RWPE2 (cell line): ENCODE data around the gene DNAJC30.
A peak's percentile ranks its signal among the peaks of the same experiment; 100 is the strongest.

ENCODE experiments used
- ATAC-seq: fragments of 200-7000 bp; cut with Tn5 transposase; 3 replicates; pipeline ENCODE4 v1.9.1; 2021; ENCODE audit warnings: low read depth
- DNase-seq: peaks from one replicate; pipeline ENCODE4 v3.0.0-alpha.2; 2020; ENCODE audit warnings: low spot score
- H3K27ac ChIP-seq: fragments of 450-650 bp; 2 replicates; pipeline ENCODE4 v1.5.1; 2017; ENCODE audit warnings: mild to moderate bottlenecking; ENCODE audit not compliant: poor library complexity, severe bottlenecking
- H3K27me3 ChIP-seq: fragments of 250-450 bp; sonication (Bioruptor Pico); 2 replicates; pipeline ENCODE4 v1.5.1; 2021; ENCODE audit warnings: mild to moderate bottlenecking, moderate library complexity; ENCODE audit not compliant: insufficient read depth, poor library complexity, severe bottlenecking
- H3K36me3 ChIP-seq: fragments of 250-450 bp; sonication (Bioruptor Pico); 2 replicates; pipeline ENCODE4 v1.5.1; 2020; ENCODE audit warnings: low read depth, mild to moderate bottlenecking, moderate library complexity
- H3K4me1 ChIP-seq: fragments of 250-450 bp; sonication (Bioruptor Pico); 2 replicates; pipeline ENCODE4 v1.5.1; 2021; ENCODE audit warnings: mild to moderate bottlenecking, moderate library complexity; ENCODE audit not compliant: insufficient read depth, poor library complexity, severe bottlenecking
- H3K4me3 ChIP-seq: fragments of 250-450 bp; sonication (Bioruptor Pico); 2 replicates; pipeline ENCODE4 v1.5.1; 2021; ENCODE audit warnings: mild to moderate bottlenecking, moderate library complexity; ENCODE audit not compliant: severe bottlenecking
- H3K9me3 ChIP-seq: fragments of 250-450 bp; sonication (Bioruptor Pico); 2 replicates; pipeline ENCODE4 v1.5.1; 2021; ENCODE audit warnings: mild to moderate bottlenecking, moderate library complexity; ENCODE audit not compliant: severe bottlenecking
- TF ChIP-seq, protein P1 (sequence below): fragments of 450-650 bp; IDR thresholded peaks from one replicate; pipeline ENCODE4 v1.5.1; 2017; ENCODE audit warnings: mild to moderate bottlenecking, moderate library complexity; ENCODE audit not compliant: poor library complexity, severe bottlenecking

DNAJC30 gene

DNA sequence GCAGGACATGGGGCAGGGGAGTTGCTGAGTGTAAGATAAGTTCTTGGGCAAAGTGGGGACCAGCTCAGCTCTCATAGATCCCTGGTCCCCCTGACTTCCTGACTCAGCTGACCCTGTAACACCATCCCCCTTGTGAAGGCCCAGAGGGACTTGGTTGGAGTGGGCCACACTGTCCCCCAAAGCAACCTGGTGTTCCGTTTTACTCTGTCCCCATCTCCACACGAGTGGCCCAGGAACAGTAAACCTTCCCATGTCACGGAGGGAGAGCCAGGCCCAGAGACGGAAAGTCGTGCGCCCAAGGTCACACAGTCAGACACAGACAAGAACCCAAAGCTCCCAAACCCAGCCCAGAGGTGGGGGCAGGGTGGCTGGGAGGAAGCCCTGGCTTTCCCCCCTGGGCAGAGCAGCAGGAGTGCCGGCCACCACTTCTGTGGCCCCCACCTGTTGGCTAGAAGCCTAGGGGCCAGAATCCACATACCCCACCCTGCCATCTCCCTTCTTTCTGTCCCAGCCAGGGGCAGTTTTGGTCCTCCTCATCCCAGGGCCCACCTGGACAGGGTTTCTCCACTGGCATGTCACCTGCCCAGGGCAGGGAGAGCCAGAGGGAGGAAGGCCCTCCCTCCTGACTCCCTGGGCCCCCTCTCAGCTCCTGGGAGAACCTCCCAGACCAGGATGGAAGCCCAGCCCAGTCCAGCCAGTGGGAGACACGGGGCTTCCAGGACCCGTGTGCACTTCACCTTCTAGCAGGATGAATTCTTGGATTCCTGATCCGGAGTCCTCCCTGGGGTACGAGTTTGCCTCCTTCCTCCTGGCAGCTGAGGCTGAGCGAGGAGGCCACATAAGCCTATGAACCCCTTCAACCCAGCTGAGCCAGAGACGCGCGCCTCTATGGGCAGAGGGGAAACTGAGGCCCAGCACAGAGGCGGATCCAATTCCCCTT, 36.2 kb downstream of the DNAJC30 start:
- peaks cover 8% of the 10 kb centered on the region for H3K4me1 ChIP-seq
- H3K27me3 ChIP-seq = no peaks in the 10 kb centered on the region
- H3K36me3 ChIP-seq = no peaks in the 10 kb centered on the region
- DNase-seq (no peak), ATAC-seq (no peak)
- peak overlapping the region; percentile 30 for H3K4me3 ChIP-seq
- TF ChIP-seq, protein P1, sequence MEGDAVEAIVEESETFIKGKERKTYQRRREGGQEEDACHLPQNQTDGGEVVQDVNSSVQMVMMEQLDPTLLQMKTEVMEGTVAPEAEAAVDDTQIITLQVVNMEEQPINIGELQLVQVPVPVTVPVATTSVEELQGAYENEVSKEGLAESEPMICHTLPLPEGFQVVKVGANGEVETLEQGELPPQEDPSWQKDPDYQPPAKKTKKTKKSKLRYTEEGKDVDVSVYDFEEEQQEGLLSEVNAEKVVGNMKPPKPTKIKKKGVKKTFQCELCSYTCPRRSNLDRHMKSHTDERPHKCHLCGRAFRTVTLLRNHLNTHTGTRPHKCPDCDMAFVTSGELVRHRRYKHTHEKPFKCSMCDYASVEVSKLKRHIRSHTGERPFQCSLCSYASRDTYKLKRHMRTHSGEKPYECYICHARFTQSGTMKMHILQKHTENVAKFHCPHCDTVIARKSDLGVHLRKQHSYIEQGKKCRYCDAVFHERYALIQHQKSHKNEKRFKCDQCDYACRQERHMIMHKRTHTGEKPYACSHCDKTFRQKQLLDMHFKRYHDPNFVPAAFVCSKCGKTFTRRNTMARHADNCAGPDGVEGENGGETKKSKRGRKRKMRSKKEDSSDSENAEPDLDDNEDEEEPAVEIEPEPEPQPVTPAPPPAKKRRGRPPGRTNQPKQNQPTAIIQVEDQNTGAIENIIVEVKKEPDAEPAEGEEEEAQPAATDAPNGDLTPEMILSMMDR = no peak
- no peaks in the 10 kb centered on the region for H3K9me3 ChIP-seq
- H3K27ac ChIP-seq = no peak overlapping the region

DNA sequence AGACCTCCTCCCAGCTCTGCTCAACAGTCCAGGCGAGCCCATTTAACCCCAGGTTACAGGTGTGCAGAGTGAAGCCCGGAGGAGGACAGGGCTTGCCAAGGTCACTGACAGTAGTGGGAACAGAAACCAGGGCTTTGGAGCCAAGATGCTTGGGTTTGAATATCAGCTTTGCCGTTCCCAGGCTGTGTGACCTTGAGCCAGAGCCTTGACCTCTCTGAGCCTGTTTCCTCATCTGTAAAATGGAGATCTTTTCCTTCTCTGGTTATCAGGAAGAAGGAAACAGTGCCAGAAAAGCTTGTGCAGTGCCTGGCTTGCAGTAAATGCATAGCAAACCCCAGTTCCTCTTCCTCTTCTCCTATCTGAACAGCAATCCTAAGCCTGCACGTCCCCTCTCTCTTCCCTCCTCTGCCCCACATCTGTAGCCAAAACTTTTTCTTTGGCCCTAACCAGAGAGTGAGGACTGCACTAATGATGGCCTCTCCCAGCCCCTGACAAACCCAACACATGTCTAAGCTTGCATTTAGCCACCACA, 37.5 kb downstream of the DNAJC30 start:
- ATAC-seq (no peak), DNase-seq (no peak)
- no peaks in the 10 kb centered on the region for H3K36me3 ChIP-seq
- H3K27ac ChIP-seq = no peak overlapping the region
- TF ChIP-seq, protein P1 = no peak
- peaks cover 8% of the 10 kb centered on the region for H3K4me1 ChIP-seq
- no peak overlapping the region for H3K4me3 ChIP-seq
- no peaks in the 10 kb centered on the region for H3K27me3 ChIP-seq
- no peaks in the 10 kb centered on the region for H3K9me3 ChIP-seq

DNA sequence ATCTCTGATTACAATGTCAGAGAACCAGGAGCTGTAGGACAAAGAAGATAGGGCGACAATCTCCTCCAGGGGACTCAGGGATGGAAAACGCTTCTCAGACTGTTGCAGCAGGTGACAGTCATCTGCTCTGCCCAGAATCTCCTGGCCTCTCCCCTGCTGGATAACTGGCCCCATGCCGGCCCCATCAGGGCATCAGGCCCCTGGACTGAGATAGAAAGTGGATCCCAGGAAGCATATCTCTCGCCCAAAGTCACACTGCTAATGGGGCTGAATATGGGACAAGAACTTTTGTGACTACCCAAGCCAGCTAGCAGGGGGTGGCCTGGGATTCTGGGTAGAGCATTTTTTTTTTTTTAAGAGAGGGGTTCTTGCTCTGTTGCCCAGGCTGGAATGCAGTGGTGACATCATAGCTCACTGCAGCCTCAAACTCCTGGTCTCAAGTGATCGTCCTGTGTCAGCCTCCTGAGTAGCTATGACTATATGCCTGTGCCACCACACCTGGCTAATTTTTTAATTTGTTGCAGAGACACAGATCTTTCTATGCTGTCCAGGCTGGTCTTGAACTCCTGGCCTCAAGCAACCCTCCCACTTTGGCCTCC, 38.5 kb downstream of the DNAJC30 start:
- Histone ChIP-seq H3K4me3 (no peak overlapping the region), H3K36me3 (no peaks in the 10 kb centered on the region), H3K9me3 (no peaks in the 10 kb centered on the region), H3K4me1 (peaks cover 8% of the 10 kb centered on the region), H3K27ac (no peak overlapping the region), H3K27me3 (no peaks in the 10 kb centered on the region)
- DNase-seq (no peak), ATAC-seq (no peak)
- TF ChIP-seq, protein P1 = no peak

DNA sequence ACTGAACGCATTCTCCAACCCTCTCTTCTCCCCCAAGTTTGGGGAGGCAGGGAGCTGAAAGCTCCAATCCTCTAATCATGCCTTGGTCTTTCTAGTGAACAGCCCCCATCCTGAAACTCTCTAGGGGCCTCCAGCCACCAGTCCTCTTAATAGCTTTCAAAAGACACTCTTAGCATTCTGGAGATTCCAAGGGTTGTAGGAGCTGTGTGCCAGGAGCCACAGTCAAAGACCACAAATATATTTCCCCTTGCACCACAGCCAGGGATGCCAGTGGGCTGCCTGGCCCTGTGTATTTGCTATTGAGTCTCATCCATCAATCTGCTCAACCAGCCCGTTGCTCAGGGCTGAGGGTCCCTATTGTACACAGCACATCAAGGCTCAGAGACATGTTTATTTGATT, 40.4 kb downstream of the DNAJC30 start:
- ATAC-seq = no peak
- H3K36me3 ChIP-seq = no peaks in the 10 kb centered on the region
- H3K27me3 ChIP-seq = no peaks in the 10 kb centered on the region
- no peak overlapping the region for H3K27ac ChIP-seq
- peaks cover 8% of the 10 kb centered on the region for H3K4me1 ChIP-seq
- H3K9me3 ChIP-seq = no peaks in the 10 kb centered on the region
- TF ChIP-seq, protein P1 = no peak
- DNase-seq = no peak
- H3K4me3 ChIP-seq = no peak overlapping the region

DNA sequence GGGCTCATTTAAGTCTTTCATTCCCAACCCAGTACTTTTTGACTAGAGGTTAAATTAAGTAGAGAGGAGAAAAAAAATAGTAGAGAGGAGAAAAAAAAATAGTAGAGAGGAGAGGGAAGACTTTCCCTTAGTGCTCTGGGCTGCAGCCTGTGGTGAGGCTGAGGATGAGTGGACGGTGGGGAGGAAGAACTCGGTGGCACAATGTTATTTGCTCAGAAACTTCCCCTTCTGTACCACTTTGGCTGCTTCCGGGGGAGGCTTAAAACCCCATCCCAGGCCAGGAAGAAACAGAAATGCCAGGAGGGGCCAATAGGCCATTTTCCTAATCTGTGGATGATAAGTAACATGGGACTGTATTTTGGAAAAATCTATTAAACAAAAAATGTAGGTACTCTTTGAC, 44.3 kb downstream of the DNAJC30 start:
- H3K27ac ChIP-seq = no peak overlapping the region
- H3K36me3 ChIP-seq = no peaks in the 10 kb centered on the region
- DNase-seq = no peak
- TF ChIP-seq, protein P1 = no peak
- peaks cover 10% of the 10 kb centered on the region for H3K4me1 ChIP-seq
- no peak overlapping the region for H3K4me3 ChIP-seq
- no peak for ATAC-seq
- H3K9me3 ChIP-seq = no peaks in the 10 kb centered on the region
- H3K27me3 ChIP-seq = no peaks in the 10 kb centered on the region
